CD14-positive monocyte (primary cell): ENCODE data around the gene DDX10. TPM values are rescaled to one million over a fixed set of nuclear protein-coding genes. Genes with fewer than 3 reads are reported as not detected.

Source experiments
- DNase-seq, 3 donors: peaks; one replicate each; pipeline ENCODE4 v3.0.0-alpha.2; 2011 to 2022
- H2AFZ ChIP-seq: 2 replicates; pipeline ENCODE4 v1.6.0; 2012; ENCODE audit warnings: mild to moderate bottlenecking, low read depth, low read length, inconsistent platforms; ENCODE audit not compliant: insufficient read depth, poor library complexity, severe bottlenecking
- H3K27ac ChIP-seq, 2 donors: 1 replicate in 1 of 2; 2 replicates in 1 of 2; pipeline ENCODE4 v1.5.1; 2012 to 2013; ENCODE audit warnings: low read length in 2 of 2, control low read depth in 1 of 2, inconsistent platforms in 1 of 2, low read depth in 1 of 2, mild to moderate bottlenecking in 1 of 2
- H3K27me3 ChIP-seq, 2 donors: one replicate each; pipeline versions ENCODE4 v1.6.0 to v1.6.1; 2011 to 2013; ENCODE audit warnings: low read length in 2 of 2; ENCODE audit not compliant: control insufficient read depth in 2 of 2, insufficient read depth in 2 of 2
- H3K36me3 ChIP-seq, 2 donors: replicated peaks in 1 of 2; 1 replicate in 1 of 2; 2 replicates in 1 of 2; pipeline versions ENCODE4 v1.5.1 to v1.6.1; 2012 to 2013; ENCODE audit warnings: low read length in 2 of 2, control low read depth in 1 of 2, inconsistent platforms in 1 of 2, mild to moderate bottlenecking in 1 of 2; ENCODE audit not compliant: insufficient read depth in 2 of 2, control insufficient read depth in 1 of 2
- H3K4me1 ChIP-seq, 2 donors: 1 replicate in 1 of 2; 2 replicates in 1 of 2; pipeline versions ENCODE4 v1.5.1 to v1.6.1; 2012 to 2013; ENCODE audit warnings: low read length in 2 of 2, control low read depth in 1 of 2, inconsistent platforms in 1 of 2, mild to moderate bottlenecking in 1 of 2, moderate library complexity in 1 of 2; ENCODE audit not compliant: insufficient read depth in 2 of 2, control insufficient read depth in 1 of 2
- H3K4me2 ChIP-seq: replicated peaks from 2 replicates; pipeline ENCODE3; 2012; ENCODE audit warnings: low read length, moderate library complexity, mild to moderate bottlenecking; ENCODE audit not compliant: poor library complexity, severe bottlenecking; ENCODE audit errors: extremely low read depth
- H3K4me3 ChIP-seq, 3 experiments: fragments of 200-600 bp in 1 of 3; sonication (generic) in 1 of 3; replicated peaks in 1 of 3; 1 replicate in 2 of 3; 2 replicates in 1 of 3; pipeline ENCODE4 v1.5.1; 2011 to 2013; ENCODE audit warnings: low read length in 3 of 3, mild to moderate bottlenecking in 3 of 3, control low read depth in 2 of 3, low read depth in 2 of 3, inconsistent platforms in 1 of 3, moderate library complexity in 1 of 3
- H3K79me2 ChIP-seq: 2 replicates; pipeline ENCODE4 v1.6.0; 2012; ENCODE audit warnings: mild to moderate bottlenecking, control low read depth, inconsistent platforms, low read length, moderate library complexity; ENCODE audit not compliant: insufficient read depth
- H3K9ac ChIP-seq: 2 replicates; pipeline ENCODE4 v1.6.0; 2017; ENCODE audit warnings: low read length, mild to moderate bottlenecking; ENCODE audit not compliant: insufficient read depth, poor library complexity, severe bottlenecking
- H3K9me3 ChIP-seq, 2 donors: replicated peaks in 1 of 2; 1 replicate in 1 of 2; 2 replicates in 1 of 2; pipeline versions ENCODE4 v1.5.1 to v1.6.1; 2012 to 2013; ENCODE audit warnings: low read length in 2 of 2, control low read depth in 1 of 2; ENCODE audit not compliant: control insufficient read depth in 1 of 2, insufficient read depth in 1 of 2
- H4K20me1 ChIP-seq: 2 replicates; pipeline ENCODE4 v1.6.0; 2012; ENCODE audit warnings: mild to moderate bottlenecking, low read length, control low read depth, moderate library complexity; ENCODE audit not compliant: insufficient read depth
- H3K27ac Mint-ChIP-seq, 7 donors: one replicate each; pipeline ENCODE4 v1.8.0; 2020; ENCODE audit warnings: mild to moderate bottlenecking in 7 of 7, mixed read lengths in 7 of 7, moderate library complexity in 6 of 7, inconsistent platforms in 2 of 7
- H3K27me3 Mint-ChIP-seq, 3 donors: one replicate each; pipeline ENCODE4 v1.8.0; 2021 to 2022; ENCODE audit warnings: low read depth in 3 of 3, mild to moderate bottlenecking in 3 of 3, mixed read lengths in 3 of 3, moderate library complexity in 3 of 3, inconsistent platforms in 1 of 3
- H3K36me3 Mint-ChIP-seq, 2 donors: one replicate each; pipeline ENCODE4 v1.8.0; 2020; ENCODE audit warnings: mixed read lengths in 2 of 2, inconsistent platforms in 1 of 2, mild to moderate bottlenecking in 1 of 2
- H3K4me1 Mint-ChIP-seq: one replicate; pipeline ENCODE4 v1.8.0; 2020; ENCODE audit warnings: mild to moderate bottlenecking, mixed read lengths
- H3K4me3 Mint-ChIP-seq, 2 donors: one replicate each; pipeline ENCODE4 v1.8.0; 2020; ENCODE audit warnings: mild to moderate bottlenecking in 2 of 2, mixed read lengths in 2 of 2, moderate library complexity in 1 of 2
- H3K9me3 Mint-ChIP-seq, 7 donors: one replicate each; pipeline ENCODE4 v1.8.0; 2020 to 2022; ENCODE audit warnings: mixed read lengths in 7 of 7, mild to moderate bottlenecking in 6 of 7, moderate library complexity in 6 of 7, inconsistent platforms in 2 of 7
- WGBS: methylation state at CpG from one replicate; pipeline ENCODE4 v1.1.5; 2013; ENCODE audit warnings: missing lambda C conversion rate; ENCODE audit not compliant: insufficient coverage; 5-methylcytosine and 5-hydroxymethylcytosine counted together
- intact Hi-C, 2 donors: fragments of 100-400 bp; cut with micrococcal nuclease; formaldehyde crosslinking; loops; one replicate each; pipeline versions ENCODE4 v1.15.0 to v1.15.1; 2023
- polyA plus RNA-seq, 3 donors: library from polyadenylated mRNA; depleted of rRNA in 1 of 3; unstranded in 2 of 3; stranded (reverse) in 1 of 3; fragments of 300-500 nt in 2 of 3; fragments of >200 nt in 1 of 3; fragmentation: Illumina TruSeq in 2 of 3; gene quantifications; 1 replicate in 2 of 3; 2 replicates in 1 of 3; pipeline ENCODE4 v1.2.3, GENCODE V29; 2012 to 2021
- TF ChIP-seq, protein P1 (sequence below): fragments of 200-600 bp; IDR thresholded peaks from one replicate; pipeline ENCODE4 v1.8.0; 2022; ENCODE audit warnings: antibody characterized with exemption, mild to moderate bottlenecking

Gene DDX10
- polyA plus RNA-seq, 3 donors = 5.0 to 6.3 (median 5.3) TPM

DNA sequence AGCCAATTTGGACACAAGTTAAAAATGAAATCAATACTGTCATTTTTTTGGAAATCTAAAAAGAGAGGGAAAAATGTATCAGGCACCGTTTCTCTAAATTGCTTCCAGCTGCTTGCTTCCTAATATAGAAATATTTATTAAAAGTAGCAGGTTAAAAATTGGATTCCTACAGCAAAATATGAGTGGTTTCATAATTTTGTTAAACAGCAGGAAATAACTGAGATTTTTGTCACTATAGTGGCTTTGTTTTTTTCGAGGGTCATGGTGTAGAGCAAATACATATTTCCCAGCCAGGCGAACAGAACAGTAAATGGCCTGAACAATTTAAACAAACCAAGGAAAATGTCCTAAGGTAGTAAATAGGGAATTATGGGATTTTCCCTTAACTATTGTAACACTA lies 159.7 kb downstream of the DDX10 start:
- Mint-ChIP-seq H3K36me3 (peaks cover 0 to 5% of the 10 kb centered on the region in 2 donors), H3K4me1 (peaks cover 9% of the 10 kb centered on the region), H3K27ac (no peak overlapping the region), H3K4me3 (no peak overlapping the region), H3K27me3 (peaks cover 0 to 1% (median 0%) of the 10 kb centered on the region in 3 donors), H3K9me3 (peaks cover 0 to 6% (median 4%) of the 10 kb centered on the region in 7 donors)
- Histone ChIP-seq H3K36me3 (no peaks in the 10 kb centered on the region), H2AFZ (no peak overlapping the region), H3K27ac (no peak overlapping the region), H3K4me1 (peaks cover 7 to 8% of the 10 kb centered on the region in 2 donors), H3K27me3 (no peaks in the 10 kb centered on the region), H3K79me2 (no peaks in the 10 kb centered on the region), H4K20me1 (no peaks in the 10 kb centered on the region), H3K4me2 (no peak overlapping the region), H3K9ac (no peak overlapping the region), H3K9me3 (peaks cover 0 to 4% of the 10 kb centered on the region in 2 donors), H3K4me3 (no peak overlapping the region)
- WGBS = no CpG with 5 or more reads among the region's 3 CpGs
- TF ChIP-seq, protein P1, sequence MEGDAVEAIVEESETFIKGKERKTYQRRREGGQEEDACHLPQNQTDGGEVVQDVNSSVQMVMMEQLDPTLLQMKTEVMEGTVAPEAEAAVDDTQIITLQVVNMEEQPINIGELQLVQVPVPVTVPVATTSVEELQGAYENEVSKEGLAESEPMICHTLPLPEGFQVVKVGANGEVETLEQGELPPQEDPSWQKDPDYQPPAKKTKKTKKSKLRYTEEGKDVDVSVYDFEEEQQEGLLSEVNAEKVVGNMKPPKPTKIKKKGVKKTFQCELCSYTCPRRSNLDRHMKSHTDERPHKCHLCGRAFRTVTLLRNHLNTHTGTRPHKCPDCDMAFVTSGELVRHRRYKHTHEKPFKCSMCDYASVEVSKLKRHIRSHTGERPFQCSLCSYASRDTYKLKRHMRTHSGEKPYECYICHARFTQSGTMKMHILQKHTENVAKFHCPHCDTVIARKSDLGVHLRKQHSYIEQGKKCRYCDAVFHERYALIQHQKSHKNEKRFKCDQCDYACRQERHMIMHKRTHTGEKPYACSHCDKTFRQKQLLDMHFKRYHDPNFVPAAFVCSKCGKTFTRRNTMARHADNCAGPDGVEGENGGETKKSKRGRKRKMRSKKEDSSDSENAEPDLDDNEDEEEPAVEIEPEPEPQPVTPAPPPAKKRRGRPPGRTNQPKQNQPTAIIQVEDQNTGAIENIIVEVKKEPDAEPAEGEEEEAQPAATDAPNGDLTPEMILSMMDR = no peak
- no peak for DNase-seq
- intact Hi-C loops = no loop called here

DNA sequence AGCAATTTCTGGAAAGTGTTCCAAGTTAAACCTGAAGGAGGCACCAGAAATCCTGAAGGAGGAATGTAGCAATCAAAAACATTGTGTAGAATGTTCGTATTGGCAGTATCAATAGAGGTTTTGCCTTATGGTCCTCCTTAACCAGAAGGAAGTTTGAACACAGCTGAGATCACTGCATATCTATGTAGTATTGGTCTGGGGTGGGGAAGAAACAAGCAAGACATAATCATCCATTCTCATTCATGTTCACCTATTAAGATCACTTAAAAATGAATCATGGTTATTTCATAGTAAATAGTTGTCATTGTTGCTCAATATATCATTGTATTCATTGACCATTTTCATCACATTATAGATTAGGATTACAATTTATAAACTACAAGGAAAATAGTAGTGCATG lies 160.5 kb downstream of the DDX10 start:
- no peaks in the 10 kb centered on the region for H3K4me1 ChIP-seq
- TF ChIP-seq, protein P1 = no peak
- peaks cover under 1% of the 10 kb centered on the region for H3K4me1 Mint-ChIP-seq
- intact Hi-C loops = no loop called here
- H3K9ac ChIP-seq = no peak overlapping the region
- H3K27ac ChIP-seq = no peak overlapping the region
- no CpG with 5 or more reads among the region's 1 CpG for WGBS
- peaks cover 0 to 5% of the 10 kb centered on the region in 2 donors for H3K36me3 Mint-ChIP-seq
- no peaks in the 10 kb centered on the region for H3K36me3 ChIP-seq
- H3K9me3 Mint-ChIP-seq = peaks cover 0 to 8% (median 5%) of the 10 kb centered on the region in 7 donors
- no peak overlapping the region for H2AFZ ChIP-seq
- H3K27me3 Mint-ChIP-seq = peaks cover 0 to 1% (median 0%) of the 10 kb centered on the region in 3 donors
- no peaks in the 10 kb centered on the region for H3K27me3 ChIP-seq
- H3K79me2 ChIP-seq = no peaks in the 10 kb centered on the region
- no peak overlapping the region for H3K4me3 Mint-ChIP-seq
- H4K20me1 ChIP-seq = no peaks in the 10 kb centered on the region
- no peak overlapping the region for H3K27ac Mint-ChIP-seq
- peaks cover 0 to 4% of the 10 kb centered on the region in 2 donors for H3K9me3 ChIP-seq
- H3K4me3 ChIP-seq = no peak overlapping the region
- no peak for DNase-seq
- no peak overlapping the region for H3K4me2 ChIP-seq
